ENCODE measurements around the gene MAGI1.
"Not testable (repeated sequence)": the region's sequence is repeated elsewhere in the genome, so short reads cannot be mapped to it uniquely, and the experiment has no call there.

Gene MAGI1

GRCh38 chr3:66035763-66036477, 2.8 kb downstream of the MAGI1 start:
- no peak for TF ChIP-seq CTCF (IDR thresholded peaks at IDR 0.05; ENCODE audit: insufficient read depth, low read depth, low read length, missing control alignments)
- DNase-seq (ENCODE audit: low read depth) = peak; percentile 32
- H3K4me3 ChIP-seq (ENCODE audit: low read length) = no peak overlapping the region

DNA sequence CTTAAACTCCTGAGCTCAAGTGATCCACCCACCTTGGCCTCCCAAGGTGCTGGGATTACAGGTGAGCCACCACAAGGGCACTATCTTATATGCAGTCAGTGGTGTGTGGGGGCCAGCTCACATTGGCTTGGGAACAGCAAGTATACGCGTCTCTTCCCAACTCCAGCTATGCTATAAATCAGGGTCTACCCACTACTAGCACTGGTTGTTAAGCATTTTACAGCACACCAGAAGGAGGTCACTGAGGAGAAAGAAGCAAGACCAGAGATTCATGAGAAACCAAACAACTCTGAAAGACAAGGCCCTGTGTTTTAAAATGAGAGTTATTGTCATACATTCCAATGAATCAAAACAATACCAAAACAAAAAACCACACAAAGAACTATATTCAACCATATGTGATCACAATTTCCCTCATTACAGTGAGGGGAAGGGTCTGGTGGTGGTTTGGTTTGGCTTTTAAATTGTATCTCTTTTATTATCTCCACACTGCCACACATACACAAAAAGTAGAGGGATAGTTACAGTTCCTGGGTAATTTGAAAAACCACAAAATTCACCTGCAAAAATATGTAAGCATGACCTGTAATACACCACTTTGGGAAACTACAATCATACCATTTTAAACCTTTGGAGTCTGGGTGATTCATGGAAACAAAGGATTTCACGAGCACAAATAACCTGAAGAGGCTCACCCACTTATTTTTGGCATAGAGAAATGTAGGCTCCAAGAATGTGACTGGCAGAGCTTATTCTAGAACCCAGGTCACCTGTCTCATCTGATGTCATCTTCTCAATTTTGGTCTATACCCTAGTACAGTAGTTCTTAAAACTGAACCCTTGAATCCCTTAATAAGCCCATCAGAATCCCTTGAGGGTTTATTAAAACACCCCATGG, 5.2 kb downstream of the MAGI1 start:
- DNase-seq (ENCODE audit: low read depth) = no peak
- TF ChIP-seq CTCF (IDR thresholded peaks at IDR 0.05; ENCODE audit: insufficient read depth, low read depth, low read length, missing control alignments) = no peak
- no peak overlapping the region for H3K4me3 ChIP-seq (ENCODE audit: low read length)

DNA sequence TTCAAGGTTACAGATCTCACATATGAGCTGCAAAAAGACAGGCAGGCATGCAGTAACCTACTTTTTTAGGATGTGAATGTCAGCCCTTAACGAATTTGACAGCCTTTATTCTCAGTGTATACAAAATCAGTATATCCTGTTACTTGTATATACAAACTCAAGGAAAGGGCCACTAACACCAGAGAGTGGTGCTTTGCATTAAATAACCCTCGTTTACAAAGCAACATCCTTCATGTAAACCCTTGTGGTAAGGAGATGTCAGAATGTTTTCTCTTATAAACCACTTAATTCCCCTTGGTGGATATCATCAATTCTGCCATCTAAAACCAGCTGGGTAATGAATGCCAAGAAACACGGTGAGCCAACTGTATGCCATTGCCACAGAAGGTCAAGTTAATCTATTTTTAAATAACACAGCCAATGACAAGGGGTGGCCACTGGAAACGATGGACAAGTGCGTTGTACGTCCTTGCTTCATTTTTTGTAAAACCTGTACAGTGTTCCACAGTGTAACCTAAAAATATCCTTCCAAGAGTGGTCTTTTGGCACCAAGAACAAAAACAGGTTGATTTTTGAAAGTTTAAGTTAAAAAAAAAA, 7.5 kb downstream of the MAGI1 start:
- H3K4me3 ChIP-seq (ENCODE audit: low read length) = no peak overlapping the region
- DNase-seq (ENCODE audit: low read depth) = no peak
- TF ChIP-seq CTCF (IDR thresholded peaks at IDR 0.05; ENCODE audit: insufficient read depth, low read depth, low read length, missing control alignments) = no peak

- peak; percentile 28 for DNase-seq (ENCODE audit: low read depth)
- H3K4me3 ChIP-seq (ENCODE audit: low read length) = no peak overlapping the region
- no peak for TF ChIP-seq CTCF (IDR thresholded peaks at IDR 0.05; ENCODE audit: insufficient read depth, low read depth, low read length, missing control alignments)
Measured at GRCh38 chr3:66029443-66029842, 9.3 kb downstream of the MAGI1 start.

DNA sequence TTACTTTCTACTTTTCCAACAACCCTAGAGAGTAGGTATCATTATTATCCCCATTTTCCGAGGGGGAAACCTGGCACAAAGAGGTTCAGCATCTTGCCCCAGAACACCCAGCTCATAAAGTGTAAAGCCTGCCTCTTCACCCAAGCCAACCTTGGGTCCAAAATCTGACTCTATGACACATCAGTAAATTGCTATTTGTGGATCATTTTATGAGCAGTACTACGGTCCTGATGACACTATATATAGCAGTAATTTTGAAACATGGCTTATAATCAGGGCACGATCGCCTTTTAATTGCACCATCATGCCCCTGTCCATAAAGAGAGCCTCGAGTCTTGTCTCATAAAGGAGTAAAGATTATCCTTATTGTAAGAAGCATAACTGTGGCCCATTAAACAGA, 9.7 kb downstream of the MAGI1 start:
- no peak for TF ChIP-seq CTCF (IDR thresholded peaks at IDR 0.05; ENCODE audit: insufficient read depth, low read depth, low read length, missing control alignments)
- H3K4me3 ChIP-seq (ENCODE audit: low read length) = no peak overlapping the region
- DNase-seq (ENCODE audit: low read depth) = no peak

DNA sequence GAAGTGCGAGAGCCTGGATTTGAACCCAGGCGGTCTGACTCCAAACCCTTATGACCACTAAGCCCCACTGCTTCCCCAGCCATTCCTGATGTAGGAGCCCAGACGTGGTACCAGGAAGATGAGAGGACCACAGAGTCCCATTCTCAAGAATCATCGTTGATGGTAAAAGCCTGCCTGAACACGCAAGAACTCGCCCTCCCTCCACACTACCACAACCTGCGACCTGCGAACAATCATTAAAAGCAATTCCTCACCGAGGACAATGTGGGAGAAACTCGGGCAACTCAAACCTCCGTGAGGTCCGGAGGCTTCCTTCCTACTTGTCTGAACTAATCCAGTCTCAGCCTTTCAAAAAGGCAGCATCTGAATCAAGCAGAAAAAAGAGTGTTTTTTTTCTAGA, 10.3 kb downstream of the MAGI1 start:
- no peak overlapping the region for H3K4me3 ChIP-seq (ENCODE audit: low read length)
- no peak for TF ChIP-seq CTCF (IDR thresholded peaks at IDR 0.05; ENCODE audit: insufficient read depth, low read depth, low read length, missing control alignments)
- DNase-seq (ENCODE audit: low read depth) = peak; percentile 75

- DNase-seq (ENCODE audit: low read depth) = not testable (repeated sequence)
Measured at GRCh38 chr3:66027099-66027498, 11.6 kb downstream of the MAGI1 start.

More at GRCh38 chr3:66027099-66027498, 11.6 kb downstream of the MAGI1 start:
- H3K4me3 ChIP-seq (ENCODE audit: low read length) = not testable (repeated sequence)

All from epithelial cell of esophagus (primary cell).